Ecto neural progenitor cell (in vitro differentiated cells): ENCODE data around the gene PAPPA.

Source experiments
- DNase-seq: peaks from one replicate; pipeline ENCODE4 v3.0.0-alpha.2; 2018; ENCODE audit warnings: low spot score

Gene PAPPA

DNA sequence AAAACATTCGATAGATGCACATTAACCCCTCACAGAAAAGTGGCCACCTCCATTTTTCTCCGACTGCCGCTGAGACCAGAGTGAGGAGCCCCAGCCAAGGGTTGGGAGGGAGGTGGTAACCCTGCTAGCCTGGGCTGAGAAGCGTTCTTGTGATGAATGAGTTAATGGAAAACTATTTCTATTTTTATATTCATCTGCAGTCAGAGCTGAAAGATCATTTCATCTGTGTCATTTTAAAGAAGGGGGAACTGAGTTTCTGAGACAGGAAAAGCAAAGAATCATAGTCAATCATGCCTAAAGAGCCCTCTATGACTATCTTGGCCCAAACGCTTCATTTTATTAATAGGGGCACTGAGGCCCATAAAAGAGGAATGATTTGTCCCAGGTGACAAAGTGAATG lies 229.5 kb downstream of the PAPPA start:
- no peak for DNase-seq

DNA sequence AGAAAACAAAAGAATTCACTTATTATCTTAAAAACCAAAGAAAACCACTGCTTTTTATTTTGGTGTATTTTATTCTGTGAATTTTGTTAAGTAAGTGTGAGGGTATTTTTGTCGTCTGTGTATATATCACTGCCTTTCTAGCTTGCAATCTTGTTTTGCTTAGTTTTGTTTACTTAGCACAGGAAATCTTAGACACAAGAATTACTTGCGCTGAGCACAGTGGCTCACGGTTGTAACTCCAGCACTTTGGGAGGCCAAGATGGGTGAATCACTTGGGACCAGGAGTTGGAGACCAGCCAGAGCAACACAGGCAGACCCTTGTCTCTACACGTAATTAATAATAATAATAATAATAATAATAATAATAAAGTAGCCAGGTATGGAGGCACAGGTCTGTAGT lies 230.3 kb downstream of the PAPPA start:
- no peak for DNase-seq

DNA sequence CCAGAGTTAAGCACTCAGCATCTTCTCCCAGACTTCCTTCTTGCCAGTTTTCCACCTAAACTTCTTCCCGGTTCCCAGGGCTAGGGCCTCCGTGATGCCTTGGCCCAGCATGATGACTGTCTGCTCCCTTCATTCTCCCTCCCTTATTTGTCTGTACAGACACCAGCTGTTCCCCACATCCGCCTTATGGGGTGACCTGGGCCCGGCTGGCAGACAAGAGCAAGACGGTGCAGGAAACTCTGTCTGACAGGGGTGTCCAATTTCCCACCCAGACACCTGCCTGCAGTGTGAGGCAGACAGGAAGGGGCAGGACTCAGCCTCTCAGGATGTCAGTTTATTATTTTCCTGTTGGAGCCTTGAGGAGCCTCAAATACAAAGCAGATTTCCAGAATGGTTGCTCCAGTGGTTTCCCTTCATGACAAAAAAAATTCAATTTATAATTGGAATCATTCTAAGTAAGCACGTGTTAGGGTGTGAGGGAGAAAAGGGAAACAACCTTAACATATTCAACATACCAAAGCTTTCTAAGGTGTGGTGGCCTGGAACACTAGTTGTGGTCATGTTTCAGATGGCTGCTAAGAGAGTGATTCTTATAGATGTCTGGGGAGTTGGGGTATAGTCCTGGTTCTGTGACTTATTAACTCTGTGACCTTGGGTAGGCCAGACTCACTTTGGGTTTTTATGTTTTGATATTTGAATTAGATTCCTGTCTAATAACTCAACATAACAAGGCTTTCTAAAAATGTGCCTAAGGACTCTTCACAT lies 234.5 kb downstream of the PAPPA start:
- no peak for DNase-seq

DNA sequence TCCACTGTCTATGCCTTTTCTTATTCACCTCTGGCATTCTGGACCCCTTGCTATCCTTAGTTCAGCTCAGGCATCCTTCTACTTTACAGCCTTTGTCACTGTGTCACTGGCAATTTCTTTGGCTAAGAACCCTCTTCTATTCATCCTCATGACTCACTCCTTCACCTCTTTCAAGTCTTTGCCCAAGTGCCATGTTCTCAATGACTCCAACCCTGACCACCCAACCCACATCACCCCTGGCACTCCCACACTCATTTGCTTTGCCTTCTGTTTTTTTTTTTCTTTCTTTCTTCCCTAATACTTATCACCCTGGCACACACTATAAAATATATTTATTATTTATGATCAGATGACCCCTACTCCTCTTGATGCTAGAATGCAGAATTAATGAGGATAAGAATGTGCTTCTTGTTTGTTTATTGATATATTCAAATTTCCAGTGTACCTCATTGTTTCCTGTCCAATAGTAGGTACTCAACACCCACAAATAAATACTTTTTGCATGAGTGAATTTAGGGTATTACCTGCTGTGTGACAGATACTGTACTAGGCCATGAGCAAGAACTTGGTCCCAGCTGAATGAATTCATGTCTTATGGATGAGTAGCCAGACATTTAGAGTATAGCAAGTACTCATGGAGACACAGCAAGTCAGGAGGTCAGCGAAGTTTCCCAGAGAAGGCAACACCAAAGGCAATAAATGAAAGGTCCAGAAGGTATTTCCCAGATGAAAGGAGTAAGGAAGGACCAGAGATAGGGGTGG lies 236.1 kb downstream of the PAPPA start:
- DNase-seq = no peak

DNA sequence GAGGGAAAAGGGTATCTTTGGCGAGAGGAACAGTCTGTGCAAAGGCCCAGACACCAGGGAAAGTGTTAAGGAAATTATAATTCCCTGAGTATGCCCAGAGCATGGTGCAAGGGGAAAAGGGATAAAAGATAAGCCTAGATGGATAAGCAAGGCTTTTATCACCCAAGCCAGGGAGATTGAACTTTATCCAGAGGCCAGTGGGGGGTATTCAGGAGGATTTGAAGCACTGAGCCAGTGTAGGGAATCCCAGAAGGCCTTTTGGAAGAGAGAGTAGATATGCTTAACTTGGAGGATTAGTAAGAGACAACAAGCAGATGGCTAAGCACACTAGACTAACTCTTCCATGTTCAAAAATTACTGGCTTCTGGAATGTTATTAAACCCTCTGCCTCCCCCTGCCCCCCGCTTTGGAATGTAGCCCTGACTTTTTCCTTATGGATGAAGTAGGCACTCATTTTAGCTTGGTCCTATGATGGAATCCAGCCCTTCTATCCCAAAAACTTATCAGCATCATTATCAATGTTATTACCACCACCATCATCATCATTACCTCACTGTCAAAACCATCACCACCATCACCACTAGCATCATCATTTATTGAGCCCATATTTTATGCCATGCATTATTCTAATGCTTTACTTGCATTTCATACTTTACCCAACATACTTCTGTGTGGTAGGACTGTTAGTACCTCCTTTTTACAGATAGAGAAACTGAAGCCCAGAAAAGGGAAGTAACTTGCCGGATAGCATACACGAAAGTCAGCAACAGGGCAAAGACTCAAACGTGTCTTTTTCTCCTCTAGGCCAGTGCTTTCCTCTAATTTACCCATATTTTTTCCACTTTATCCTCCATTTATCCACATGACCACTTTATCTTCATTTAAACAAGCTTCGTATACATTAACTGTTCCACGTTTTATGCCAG lies 237.0 kb downstream of the PAPPA start:
- DNase-seq = no peak

DNA sequence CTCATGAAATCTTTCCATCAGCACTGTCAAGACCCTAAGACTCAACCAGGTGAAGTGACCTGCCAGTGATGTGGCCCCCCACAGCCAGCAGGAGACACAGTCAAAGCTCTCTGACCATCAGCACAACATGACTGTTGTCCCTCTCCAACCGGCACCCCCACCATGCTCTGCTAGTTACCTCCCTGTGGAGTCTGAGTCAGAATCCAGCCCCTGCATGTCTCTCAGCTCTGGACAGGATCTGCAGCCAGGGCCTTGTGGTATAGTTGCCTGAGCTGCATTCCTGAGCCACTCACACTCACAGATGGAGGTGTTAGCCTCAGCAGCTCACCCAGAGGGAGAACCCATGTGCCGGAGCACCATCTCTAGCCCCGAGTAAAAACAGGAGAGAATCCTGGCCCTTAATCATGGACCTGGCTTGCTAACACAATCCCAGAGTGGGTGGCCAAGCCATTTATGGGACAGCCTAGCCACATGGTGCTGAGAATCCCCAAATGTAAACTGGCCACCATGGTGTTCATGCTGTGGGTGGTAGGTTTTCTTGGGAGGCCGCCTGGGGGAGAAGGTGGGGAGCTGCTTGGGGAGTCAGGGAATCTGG lies 237.8 kb downstream of the PAPPA start:
- no peak for DNase-seq

DNA sequence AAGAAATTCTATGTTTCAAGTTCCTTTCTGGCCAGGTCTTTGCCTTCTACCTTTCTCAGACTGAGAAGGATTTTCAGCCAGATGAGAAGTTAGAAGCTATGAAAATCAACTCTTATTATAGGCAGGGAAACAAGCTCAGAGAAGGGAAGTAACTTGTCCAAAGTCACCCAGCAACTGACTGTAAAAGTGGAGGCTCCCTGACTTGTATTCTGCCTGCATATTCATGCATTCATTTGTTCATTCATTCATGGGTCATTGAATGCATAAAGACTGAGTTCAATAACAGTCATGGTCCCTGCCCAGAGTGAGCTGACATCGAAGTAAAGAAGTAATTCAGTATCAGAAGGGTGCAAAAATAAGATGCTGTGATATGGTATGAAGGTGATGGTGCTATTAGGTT lies 239.6 kb downstream of the PAPPA start:
- no peak for DNase-seq

DNA sequence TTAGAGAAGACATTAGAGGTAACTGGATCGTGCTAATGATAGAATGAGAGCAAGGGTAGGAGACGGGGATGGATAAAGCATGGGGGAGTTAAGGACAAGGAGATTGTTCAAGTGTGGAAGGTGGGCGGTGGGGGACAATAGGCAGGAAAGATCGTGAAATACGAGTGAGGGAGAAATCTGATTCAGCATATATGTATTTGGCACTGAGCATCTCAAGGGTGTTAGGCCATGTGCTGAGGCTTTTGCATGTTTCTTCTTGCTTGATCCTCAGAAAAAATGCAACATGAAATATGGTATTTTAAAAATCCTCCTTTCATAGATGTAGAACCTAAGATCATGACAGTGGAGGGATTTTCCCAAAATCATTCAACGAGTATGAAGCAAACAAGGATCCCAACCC lies 240.5 kb downstream of the PAPPA start:
- no peak for DNase-seq

DNA sequence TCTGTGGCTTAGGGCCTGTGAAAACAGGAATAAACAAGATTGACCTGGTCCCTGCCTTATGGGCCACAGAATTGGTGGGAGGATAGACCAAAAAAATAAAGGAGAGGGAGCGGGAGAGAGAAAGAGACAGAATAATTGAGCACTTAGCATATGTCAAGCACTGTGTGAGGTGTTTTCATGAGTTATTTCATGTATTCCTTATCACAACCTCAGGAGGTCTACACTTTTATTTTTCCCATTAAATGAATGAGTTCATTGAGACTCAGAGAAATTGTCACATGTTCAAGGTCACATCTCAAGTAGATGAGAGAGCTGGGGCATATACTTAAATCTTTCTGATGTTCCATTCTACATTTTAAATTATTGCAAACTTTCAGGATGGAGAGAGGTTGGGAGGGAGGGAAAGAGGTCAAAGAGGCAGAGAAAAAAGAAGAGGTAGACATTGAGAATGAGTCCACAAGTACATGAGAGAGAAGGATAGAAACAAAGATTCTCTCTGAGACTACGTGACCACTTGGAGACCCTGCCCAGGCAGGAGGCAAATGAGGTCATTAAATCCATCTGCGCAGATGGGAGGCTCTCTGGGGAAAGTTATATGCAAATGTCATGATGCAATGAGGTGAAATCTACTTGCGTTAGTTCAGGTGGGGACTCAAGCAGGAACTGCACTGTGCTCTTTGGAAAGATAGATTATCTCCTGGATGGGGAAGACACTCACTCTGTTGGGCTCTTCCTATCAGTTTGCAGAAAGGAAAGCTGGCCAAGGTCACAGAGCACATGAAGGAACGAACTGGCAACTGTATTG lies 241.5 kb downstream of the PAPPA start:
- no peak for DNase-seq

DNA sequence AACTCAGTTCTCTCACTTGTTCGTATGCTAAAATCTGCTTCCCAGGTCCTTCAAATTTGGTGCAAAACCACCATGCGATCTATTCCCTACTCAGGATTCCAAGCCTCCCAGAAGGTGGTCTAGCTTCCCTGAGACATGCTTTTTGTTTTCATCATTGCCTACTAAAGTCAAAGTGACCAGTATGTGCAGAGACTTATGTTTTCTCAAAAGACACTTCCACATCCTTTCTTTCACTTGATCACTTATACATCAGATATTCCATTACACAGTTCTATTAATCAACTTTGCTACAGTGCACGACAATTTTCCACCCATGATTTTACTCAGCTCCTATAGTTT lies 242.1 kb downstream of the PAPPA start:
- DNase-seq = no peak

DNA sequence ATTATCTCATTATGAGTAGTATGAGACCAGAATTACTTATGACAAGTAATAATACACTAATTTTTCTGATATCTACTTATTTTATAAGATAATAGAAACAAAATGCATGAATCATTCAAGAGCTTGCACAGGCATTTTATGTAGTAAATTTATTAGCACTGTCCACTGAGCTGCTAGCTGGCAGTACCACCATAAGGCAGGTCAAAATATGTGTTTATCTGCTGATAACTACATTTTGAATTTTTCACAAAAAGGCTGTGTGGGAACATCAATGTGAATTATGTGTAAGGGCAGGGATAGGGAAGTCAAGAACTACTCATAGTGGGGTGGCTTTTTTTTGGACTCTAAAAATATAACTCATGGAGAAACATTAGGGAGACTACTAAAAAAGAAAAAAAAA lies 249.6 kb downstream of the PAPPA start:
- no peak for DNase-seq

DNA sequence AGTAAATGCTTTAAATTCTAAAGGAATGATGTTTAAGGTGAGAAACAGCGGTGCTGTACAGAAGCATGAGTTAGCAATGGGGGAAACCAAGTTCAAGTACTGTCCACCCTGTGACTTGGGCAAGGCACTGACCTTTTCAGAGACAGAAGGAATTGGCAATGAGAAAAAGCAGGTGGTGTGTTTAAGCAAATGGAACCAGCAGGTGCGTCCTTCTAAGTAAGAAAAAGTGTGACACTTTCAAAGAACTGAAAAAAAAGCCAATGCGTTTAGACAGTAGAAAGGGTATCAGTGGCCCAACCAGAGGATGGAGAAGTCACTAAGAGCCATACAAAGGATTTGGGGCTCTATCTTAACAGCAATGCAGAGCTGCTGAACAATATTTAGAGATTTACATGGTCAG lies 250.6 kb downstream of the PAPPA start:
- no peak for DNase-seq

DNA sequence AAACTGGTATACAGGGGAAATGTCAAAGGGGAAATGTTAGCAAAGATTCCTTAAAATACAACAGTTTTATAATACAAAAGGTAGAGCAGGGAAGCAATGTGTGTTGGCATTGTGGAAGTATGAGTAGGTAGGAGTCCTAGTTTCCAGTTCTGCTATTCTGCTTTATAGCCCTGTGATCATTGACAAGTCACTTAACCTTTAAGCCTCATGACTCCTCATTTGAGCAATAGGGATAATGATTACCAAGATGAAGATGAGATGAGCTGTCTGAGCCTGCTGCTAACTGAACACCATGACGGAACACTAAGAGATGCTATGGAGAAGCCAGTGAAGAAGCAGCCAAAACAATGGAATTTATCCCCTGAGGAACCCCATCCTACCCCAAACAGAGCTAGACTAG lies 251.7 kb downstream of the PAPPA start:
- no peak for DNase-seq

DNA sequence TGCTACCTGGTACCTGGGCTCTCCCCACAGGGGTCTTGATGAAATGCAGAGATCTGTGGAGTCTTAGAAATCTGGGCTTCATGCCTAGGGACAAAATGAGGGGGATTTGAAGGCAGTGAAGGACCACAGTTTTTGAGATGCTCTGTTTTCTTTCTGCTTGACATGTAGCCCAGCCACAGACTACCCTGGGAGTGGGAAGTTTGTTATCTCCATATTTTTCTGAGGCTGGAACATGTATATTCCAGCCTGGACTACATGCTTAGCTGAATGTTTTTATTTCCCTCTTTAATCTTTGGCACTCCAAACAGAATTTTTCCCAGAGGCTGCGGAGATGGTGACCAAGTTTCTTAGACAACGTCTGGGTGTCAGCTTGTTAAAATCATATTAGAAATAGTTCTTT lies 252.9 kb downstream of the PAPPA start:
- no peak for DNase-seq

DNA sequence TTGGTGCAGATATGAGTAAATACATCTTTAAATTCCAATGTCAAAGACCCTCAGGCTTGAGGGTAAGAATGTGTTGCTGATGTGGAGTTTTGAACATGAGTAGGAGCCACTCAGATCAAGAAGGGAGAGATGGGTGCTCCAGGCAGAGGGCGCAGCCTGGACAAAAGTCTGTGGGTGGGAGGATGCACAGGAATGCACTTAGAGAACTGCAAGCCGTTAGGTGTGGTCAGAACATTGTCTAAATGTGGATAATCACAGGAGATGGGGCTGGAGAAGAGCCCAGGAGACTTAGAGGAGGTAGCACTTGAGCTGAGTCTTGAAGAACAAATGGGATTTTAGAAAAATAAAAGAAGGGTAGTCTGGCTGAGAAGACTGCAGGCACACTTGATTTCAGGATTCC lies 255.5 kb downstream of the PAPPA start:
- DNase-seq = no peak

DNA sequence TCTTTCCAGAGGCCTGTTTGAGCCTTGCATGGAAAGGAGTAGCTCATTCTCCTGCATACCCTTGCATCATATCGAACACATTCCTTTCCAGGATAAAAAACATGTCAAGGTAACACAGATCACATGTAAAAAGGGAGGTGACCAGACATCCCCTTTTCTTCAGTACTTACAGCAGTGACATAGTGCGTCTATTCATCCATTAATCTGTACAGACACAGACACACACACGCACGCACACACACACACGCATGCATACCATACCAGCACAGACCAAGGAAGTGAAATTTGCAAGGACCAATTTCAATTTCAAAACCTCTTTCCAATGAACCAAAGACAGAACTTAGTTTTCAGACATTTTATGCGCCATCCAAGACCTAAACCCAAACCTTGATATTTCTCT lies 256.0 kb downstream of the PAPPA start:
- no peak for DNase-seq

DNA sequence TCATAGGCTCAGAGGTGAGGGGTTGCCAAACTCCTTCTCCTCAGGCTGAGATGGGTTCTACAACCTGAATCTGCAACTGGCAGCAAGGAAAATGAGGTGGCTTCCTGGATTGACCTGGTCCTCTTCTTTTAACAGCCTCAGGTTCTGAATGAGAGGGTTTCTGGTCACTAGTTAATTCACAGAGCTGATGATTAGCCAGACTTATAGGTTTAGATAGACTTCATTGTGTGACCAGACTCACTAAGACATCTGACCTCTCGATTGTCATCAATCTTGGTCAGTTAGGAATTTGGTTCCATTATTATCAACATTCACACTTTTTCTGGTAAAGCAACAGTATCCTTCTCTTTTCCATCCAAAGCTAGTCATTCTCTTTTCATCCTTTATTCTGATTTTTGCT lies 257.9 kb downstream of the PAPPA start:
- no peak for DNase-seq

DNA sequence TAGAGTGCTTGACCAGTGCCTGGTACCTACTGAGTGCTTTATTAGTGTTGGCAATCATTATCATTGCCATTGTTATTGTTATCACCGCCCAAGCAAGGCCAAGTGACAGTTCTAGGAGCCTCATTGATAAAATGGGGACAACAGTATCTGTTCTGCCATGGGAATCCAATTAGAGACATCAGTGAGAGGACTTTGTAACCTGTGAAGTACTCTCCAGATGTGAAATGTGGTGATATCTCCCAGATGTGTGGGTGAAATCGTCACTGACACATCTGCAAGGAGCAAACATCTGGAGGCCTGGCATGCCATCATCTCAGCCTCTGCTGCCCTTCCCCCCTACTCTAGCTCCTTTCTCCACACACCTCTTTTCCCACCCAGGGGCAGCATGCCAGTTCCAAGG lies 260.8 kb downstream of the PAPPA start:
- no peak for DNase-seq

DNA sequence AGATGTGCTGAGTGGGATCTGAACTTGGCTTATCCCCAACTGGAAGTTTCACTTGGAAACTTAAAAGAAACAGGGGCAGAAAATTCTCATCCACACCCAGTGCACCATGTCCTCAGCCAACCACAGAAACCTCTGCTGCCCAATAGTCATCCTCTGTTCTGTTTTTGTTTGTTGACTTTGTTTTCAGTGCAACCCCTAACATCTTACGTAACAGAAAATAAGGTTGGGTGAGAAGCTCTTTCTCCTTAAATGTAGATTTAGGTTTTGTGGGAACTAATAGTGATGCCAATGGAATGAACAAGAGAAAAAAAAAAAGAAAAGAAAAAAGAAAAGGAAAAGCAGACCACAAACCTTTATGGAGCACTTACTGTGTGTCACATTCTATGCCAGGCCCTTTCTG lies 262.8 kb downstream of the PAPPA start:
- no peak for DNase-seq

DNA sequence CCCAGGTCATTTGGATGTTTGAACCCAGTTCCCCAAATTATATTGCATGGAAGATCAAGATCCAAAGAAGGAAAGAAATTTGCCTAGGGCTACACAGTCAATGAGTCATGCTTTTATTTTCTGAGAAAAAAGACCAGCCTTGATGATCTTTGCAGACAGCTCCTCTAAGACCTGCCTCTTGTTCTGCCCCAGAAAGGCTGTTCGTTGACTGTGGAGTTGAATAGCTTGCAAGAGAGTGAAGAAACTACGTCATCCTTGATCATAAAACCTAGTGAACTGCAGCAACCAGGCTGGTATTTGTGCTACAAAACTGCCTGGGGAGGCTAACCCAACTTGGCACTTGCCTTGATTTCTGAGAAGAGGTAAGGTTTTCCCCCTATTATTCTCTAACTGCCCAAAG lies 263.9 kb downstream of the PAPPA start:
- DNase-seq = no peak

DNA sequence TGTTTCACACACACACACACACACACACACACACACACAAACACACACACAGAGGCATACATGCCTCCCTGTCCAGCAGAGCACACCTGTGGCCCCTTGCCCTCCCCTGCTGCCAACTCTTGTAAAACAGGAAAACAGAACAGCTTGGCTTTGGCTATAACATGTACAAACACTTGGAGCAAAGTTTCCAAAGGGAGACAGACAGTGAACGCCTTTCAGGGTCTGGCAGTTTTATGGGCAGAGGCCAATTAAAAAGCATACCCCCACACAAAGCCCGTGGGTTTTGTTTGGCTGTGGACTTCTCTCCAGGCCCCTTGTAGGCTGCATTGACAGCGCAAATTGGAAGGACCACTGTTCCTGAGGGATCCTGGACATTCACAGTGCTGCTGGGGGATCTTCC lies 265.6 kb downstream of the PAPPA start:
- DNase-seq = no peak
